Measurements from ENCODE around the gene ZNF778. TPM values are rescaled to one million over a fixed set of nuclear protein-coding genes. Genes with fewer than 3 reads are reported as not detected.

The ZNF778 gene
- total RNA-seq, 4 donors from 2014 or later = 7.4 to 30.2 (median 15.9) TPM

DNA sequence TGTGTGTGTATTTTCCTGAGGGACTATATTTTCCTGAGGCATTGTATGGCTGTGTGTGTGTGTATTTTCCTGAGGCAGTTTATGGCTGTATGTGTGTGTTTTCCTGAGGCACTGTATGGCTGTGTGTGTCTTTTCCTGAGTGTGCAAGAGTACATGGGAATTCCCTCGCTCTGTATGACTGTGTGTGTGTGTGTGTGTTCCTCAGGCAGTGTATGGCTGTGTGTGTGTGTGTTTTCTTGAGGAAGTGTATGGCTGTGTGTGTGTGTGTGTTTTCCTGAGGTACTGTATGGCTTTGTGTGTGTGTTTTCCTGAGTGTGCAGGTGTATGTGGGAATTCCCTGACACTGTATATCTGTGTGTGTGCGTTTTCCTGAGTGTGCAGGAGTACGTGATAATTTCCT lies 4.1 kb downstream of the ZNF778 start:
- DNase-seq = no peak
- H3K27me3 ChIP-seq = no peaks in the 10 kb centered on the region
- H3K4me1 ChIP-seq = no peaks in the 10 kb centered on the region
- intact Hi-C loops (cut with DNase I; ENCODE audit: low total_unique reads) = no loop called here
- H3K36me3 ChIP-seq = no peaks in the 10 kb centered on the region
- no peak overlapping the region for H3K4me3 ChIP-seq
- no peak overlapping the region for H3K27ac ChIP-seq
- H3K9me3 ChIP-seq = no peaks in the 10 kb centered on the region
- TF ChIP-seq, protein P1, sequence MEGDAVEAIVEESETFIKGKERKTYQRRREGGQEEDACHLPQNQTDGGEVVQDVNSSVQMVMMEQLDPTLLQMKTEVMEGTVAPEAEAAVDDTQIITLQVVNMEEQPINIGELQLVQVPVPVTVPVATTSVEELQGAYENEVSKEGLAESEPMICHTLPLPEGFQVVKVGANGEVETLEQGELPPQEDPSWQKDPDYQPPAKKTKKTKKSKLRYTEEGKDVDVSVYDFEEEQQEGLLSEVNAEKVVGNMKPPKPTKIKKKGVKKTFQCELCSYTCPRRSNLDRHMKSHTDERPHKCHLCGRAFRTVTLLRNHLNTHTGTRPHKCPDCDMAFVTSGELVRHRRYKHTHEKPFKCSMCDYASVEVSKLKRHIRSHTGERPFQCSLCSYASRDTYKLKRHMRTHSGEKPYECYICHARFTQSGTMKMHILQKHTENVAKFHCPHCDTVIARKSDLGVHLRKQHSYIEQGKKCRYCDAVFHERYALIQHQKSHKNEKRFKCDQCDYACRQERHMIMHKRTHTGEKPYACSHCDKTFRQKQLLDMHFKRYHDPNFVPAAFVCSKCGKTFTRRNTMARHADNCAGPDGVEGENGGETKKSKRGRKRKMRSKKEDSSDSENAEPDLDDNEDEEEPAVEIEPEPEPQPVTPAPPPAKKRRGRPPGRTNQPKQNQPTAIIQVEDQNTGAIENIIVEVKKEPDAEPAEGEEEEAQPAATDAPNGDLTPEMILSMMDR (IDR thresholded peaks at IDR 0.05) = no peak
- TF ChIP-seq POLR2A (IDR thresholded peaks at IDR 0.05) = no peak

DNA sequence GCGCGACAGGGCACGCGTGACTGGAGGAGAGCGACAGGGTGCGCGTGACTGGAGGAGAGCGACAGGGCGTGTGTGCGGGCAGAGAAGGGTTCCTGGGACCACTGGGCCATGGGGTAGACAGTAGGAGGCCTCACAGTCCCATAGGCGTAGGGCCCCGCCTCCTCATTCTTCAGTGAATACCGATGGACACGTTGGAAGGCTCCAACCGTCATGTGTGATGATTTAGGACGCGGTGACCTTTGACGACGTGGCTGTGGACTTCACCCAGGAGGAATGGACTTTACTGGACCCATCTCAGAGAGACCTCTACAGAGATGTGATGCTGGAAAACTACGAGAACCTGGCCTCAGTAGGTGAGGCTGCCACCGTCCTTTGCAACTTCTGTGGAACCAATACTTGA lies 5.4 kb downstream of the ZNF778 start:
- Histone ChIP-seq H3K36me3 (no peaks in the 10 kb centered on the region), H3K27ac (no peak overlapping the region), H3K4me3 (no peak overlapping the region), H3K4me1 (no peaks in the 10 kb centered on the region), H3K27me3 (no peaks in the 10 kb centered on the region), H3K9me3 (no peaks in the 10 kb centered on the region)
- intact Hi-C loops (cut with DNase I; ENCODE audit: low total_unique reads) = no loop called here
- TF ChIP-seq POLR2A (IDR thresholded peaks at IDR 0.05) = no peak
- TF ChIP-seq, protein P1 (IDR thresholded peaks at IDR 0.05) = no peak
- no peak for DNase-seq

DNA sequence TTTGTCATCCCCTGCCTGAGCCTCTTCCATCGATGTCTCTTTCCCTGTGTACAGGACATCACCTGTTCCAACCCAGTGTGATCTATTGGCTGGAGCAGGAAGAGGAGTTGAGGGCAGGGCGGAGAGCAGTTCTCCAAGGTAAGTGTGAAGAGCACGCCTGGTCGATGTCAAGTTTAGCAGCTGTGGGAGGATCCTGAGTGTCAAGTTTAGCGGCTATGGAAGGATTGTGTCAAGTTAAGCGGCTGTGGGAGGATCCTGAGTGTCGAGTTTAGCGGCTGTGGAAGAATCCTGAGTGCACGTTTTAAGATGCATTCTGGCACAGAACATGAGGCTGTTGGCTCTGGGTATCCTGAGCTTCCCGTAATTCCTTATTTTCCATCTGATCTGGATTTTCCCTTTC lies 7.2 kb downstream of the ZNF778 start:
- Histone ChIP-seq H3K36me3 (no peaks in the 10 kb centered on the region), H3K4me3 (no peak overlapping the region)
- intact Hi-C loops (cut with DNase I; ENCODE audit: low total_unique reads) = no loop called here

DNA sequence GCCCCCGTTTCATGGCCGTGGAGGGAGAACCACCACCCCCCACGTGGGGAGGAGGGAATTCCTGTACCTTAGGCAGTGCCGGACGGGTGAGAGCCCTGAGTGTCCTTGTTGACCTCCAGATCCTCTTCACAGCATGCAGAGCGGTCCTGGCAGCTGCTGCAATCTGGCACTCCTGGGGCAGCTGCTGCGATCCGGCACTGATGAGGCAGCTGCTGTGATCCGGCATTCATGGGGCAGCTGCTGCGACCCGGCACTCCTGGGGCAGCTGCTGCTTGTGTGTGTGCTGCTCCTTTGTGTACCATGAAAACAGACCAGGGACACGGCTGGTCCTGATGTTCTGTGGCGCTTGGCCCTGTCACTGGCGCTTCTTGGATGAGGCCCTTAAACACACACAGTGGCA lies 12.8 kb downstream of the ZNF778 start:
- Histone ChIP-seq H3K27ac (no peak overlapping the region), H3K4me3 (no peak overlapping the region), H3K4me1 (no peaks in the 10 kb centered on the region), H3K27me3 (no peaks in the 10 kb centered on the region), H3K36me3 (no peaks in the 10 kb centered on the region), H3K9me3 (no peaks in the 10 kb centered on the region)
- TF ChIP-seq, protein P1 (IDR thresholded peaks at IDR 0.05) = no peak
- no peak for TF ChIP-seq POLR2A (IDR thresholded peaks at IDR 0.05)
- no peak for DNase-seq
- intact Hi-C loops (cut with DNase I; ENCODE audit: low total_unique reads) = no loop called here

More for the DNA sequence above, 7.2 kb downstream of the ZNF778 start:
- no peak for TF ChIP-seq POLR2A (IDR thresholded peaks at IDR 0.05)
- TF ChIP-seq, protein P1 (IDR thresholded peaks at IDR 0.05) = no peak
- no peak for DNase-seq
- H3K9me3 ChIP-seq = no peaks in the 10 kb centered on the region
- H3K27ac ChIP-seq = no peak overlapping the region
- H3K27me3 ChIP-seq = no peaks in the 10 kb centered on the region
- H3K4me1 ChIP-seq = no peaks in the 10 kb centered on the region

DNA sequence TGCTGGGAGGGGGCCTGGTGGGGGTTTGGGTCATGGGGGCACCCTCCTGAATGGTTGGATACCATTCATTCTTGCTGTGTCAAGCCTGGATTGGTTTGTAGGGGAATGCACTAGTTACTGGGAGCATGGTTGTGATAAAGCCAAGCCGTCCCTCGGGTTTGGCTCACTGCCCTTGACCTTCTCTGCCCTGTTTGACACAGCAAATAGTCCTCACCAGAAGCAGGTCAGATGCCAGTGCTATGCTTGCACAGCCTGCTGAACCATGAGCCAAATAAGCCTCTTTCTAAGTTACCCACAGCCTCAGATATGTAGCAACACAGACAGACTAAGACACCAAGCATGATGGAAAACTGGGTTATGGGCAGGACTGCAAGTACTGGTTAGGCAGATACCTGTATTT lies 14.6 kb downstream of the ZNF778 start:
- no peak overlapping the region for H3K4me3 ChIP-seq
- no peaks in the 10 kb centered on the region for H3K27me3 ChIP-seq
- no peaks in the 10 kb centered on the region for H3K9me3 ChIP-seq
- H3K4me1 ChIP-seq = no peaks in the 10 kb centered on the region
- H3K27ac ChIP-seq = no peak overlapping the region
- TF ChIP-seq POLR2A (IDR thresholded peaks at IDR 0.05) = no peak
- TF ChIP-seq, protein P1 (IDR thresholded peaks at IDR 0.05) = no peak
- intact Hi-C loops (cut with DNase I; ENCODE audit: low total_unique reads) = no loop called here
- H3K36me3 ChIP-seq = no peaks in the 10 kb centered on the region
- DNase-seq = no peak

All from uterus (tissue), 4 donors.